ENCODE measurements around the gene SH3GL3. TPM values are rescaled to one million over a fixed set of nuclear protein-coding genes. Genes with fewer than 3 reads are reported as not detected.

Gene SH3GL3
- total and polyA plus RNA-seq, 2 of the 4 experiments (the other 2 are of a cell fraction), result not detected

GRCh38 chr15:83665480-83665879 is 218.3 kb downstream of the SH3GL3 start:
- no peak overlapping the region for H3K4me2 ChIP-seq (ENCODE audit: low read depth, low read length)
- TF ChIP-seq FOS (IDR thresholded peaks at IDR 0.05; ENCODE audit: low read depth, low read length) (no peak), MXI1 (IDR thresholded peaks at IDR 0.05; ENCODE audit: borderline replicate concordance, low read depth, low read length) (no peak), ELK1 (IDR thresholded peaks at IDR 0.05; ENCODE audit: borderline replicate concordance, low read depth, low read length) (no peak), POLR2A (IDR thresholded peaks at IDR 0.05; ENCODE audit: low read depth, low read length) (no peak), BHLHE40 (IDR thresholded peaks at IDR 0.05; ENCODE audit: low read depth, low read length) (no peak), CTCF (conservative IDR thresholded peaks at IDR 0.05; ENCODE audit: low read depth, low read length) (no peak), RFX5 (IDR thresholded peaks at IDR 0.05; ENCODE audit: low read depth, low read length) (no peak), SMC3 (IDR thresholded peaks at IDR 0.05; ENCODE audit: low read depth, low read length) (no peak), NFE2L2 (IDR thresholded peaks at IDR 0.05; ENCODE audit: low read depth, low read length) (no peak)
- H2AK9ac ChIP-seq (replicated peaks; ENCODE audit: low read depth, low read length, poor library complexity), result no peak overlapping the region
- H3K79me1 ChIP-seq (ENCODE audit: low read depth in 1 of 2, low read length in 2 of 2), result no peaks in the 10 kb centered on the region
- no peak overlapping the region for H2BK5ac ChIP-seq (ENCODE audit: low read depth, low read length, poor library complexity, severe bottlenecking)
- no peak overlapping the region for H3K18ac ChIP-seq (ENCODE audit: low read depth, low read length)
- no peak overlapping the region for H4K5ac ChIP-seq (ENCODE audit: low read depth, low read length)
- dilution Hi-C loops (cut with HindIII; ENCODE audit: low sequenced_read_pairs, unreplicated experiment), result no loop called here
- no peaks in the 10 kb centered on the region for H3K9me1 ChIP-seq (ENCODE audit: insufficient read depth, low read length)
- H3K4me1 ChIP-seq (ENCODE audit: control insufficient read depth, insufficient read depth, low read length), result no peaks in the 10 kb centered on the region
- H3K9me3 ChIP-seq (ENCODE audit: control insufficient read depth, insufficient read depth, low read length), result peaks cover 3% of the 10 kb centered on the region; the same call in 1 of the 2 replicates
- intact Hi-C loops (cut with micrococcal nuclease), result no loop called here
- H4K8ac ChIP-seq (ENCODE audit: low read depth in 2 of 2, low read length in 2 of 2), result no peak overlapping the region
- no peak overlapping the region for H4K91ac ChIP-seq (ENCODE audit: insufficient read depth, low read depth, low read length)
- H3K4me3 ChIP-seq (ENCODE audit: insufficient read depth, low read depth, low read length), result no peak overlapping the region
- H2AFZ ChIP-seq (replicated peaks; ENCODE audit: low read length, poor library complexity), result no peak overlapping the region
- no peak overlapping the region for H3K23ac ChIP-seq (ENCODE audit: low read depth, low read length)
- no peak overlapping the region for H3K27ac ChIP-seq (ENCODE audit: insufficient read depth, low read length)
- DNase-seq (no peak), ATAC-seq (ENCODE audit: low read depth) (no peak)
- BruUV-seq (replicated peaks), result no TSS peak
- no peaks in the 10 kb centered on the region for H3K36me3 ChIP-seq (ENCODE audit: control insufficient read depth, insufficient read depth, low read length)
- no peak overlapping the region for H3K4ac ChIP-seq (ENCODE audit: low read depth, low read length)
- no peak overlapping the region for H2BK15ac ChIP-seq (ENCODE audit: low read depth, low read length)
- H2BK120ac ChIP-seq (ENCODE audit: low read depth, low read length), result no peak overlapping the region
- no CpG with 5 or more reads among the region's 3 CpGs for WGBS, 2 experiments (ENCODE audit: extremely low coverage in 2 of 2, insufficient read length in 1 of 2)
- H3K27me3 ChIP-seq (ENCODE audit: control insufficient read depth, insufficient read depth, low read length), result no peaks in the 10 kb centered on the region
- no peaks in the 10 kb centered on the region for H4K20me1 ChIP-seq (ENCODE audit: insufficient read depth, low read length)
- H3K9ac ChIP-seq (ENCODE audit: low read depth, low read length), result no peak overlapping the region
- no peak overlapping the region for H2AK5ac ChIP-seq (ENCODE audit: low read depth, low read length)
- H2BK20ac ChIP-seq (ENCODE audit: low read depth, low read length), result no peak overlapping the region
- no peak overlapping the region for H3K14ac ChIP-seq (replicated peaks; ENCODE audit: low read depth, low read length)
- POLR2A ChIA-PET (ENCODE audit: unreplicated experiment), result no interaction called here
- in situ Hi-C loops (cut with MboI; ENCODE audit: low sequenced_read_pairs), result no loop called here
- H3K56ac ChIP-seq (ENCODE audit: extremely low read depth, insufficient read depth, low read length), result no peak overlapping the region
- CTCF ChIA-PET, result no interaction called here
